ENCODE data around the gene EFS. TPM values are rescaled to one million over a fixed set of nuclear protein-coding genes. Genes with fewer than 3 reads are reported as not detected.
"Not testable (repeated sequence)": the region's sequence is repeated elsewhere in the genome, so short reads cannot be mapped to it uniquely, and the experiment has no call there.

EFS gene
- total and polyA plus RNA-seq, 12 donors: 1.1 to 6.0 (median 2.3) TPM

- peaks cover 0 to 10% (median 0%) of the 10 kb centered on the region in 7 donors for H3K27me3 ChIP-seq
- no peak for DNase-seq
- ATAC-seq: no peak
- H3K4me3 ChIP-seq: peak overlapping the region in 1 of 10 donors; percentile 10
- H3K27ac ChIP-seq: peak overlapping the region in 2 of 10 donors; percentile 19 to 48
- no peak for TF ChIP-seq CTCF (IDR thresholded peaks at IDR 0.05)
- intact Hi-C loops (cut with DNase I): loop anchor here in 1 of 10 donors (5.0 kb wide), 1 partner anchor 44 kb away; no protein-coding TSS in a partner anchor
- WGBS, 2 donors: 53 to 62% methylated on average over 7 of the region's 7 CpGs
- H3K36me3 ChIP-seq: peaks cover 0 to 78% (median 0%) of the 10 kb centered on the region in 9 donors
- H3K9me3 ChIP-seq: no peaks in the 10 kb centered on the region
- peaks cover 0 to 31% (median 0%) of the 10 kb centered on the region in 9 donors for H3K4me1 ChIP-seq
These were observed 38.1 kb upstream of the EFS start for GRCh38 chr14:23403139-23403438.

- Histone ChIP-seq H3K4me1 (peaks cover 0 to 28% (median 0%) of the 10 kb centered on the region in 9 donors), H3K27ac (peak overlapping the region in 4 of 10 donors; percentile 19 to 48 (median 29)), H3K27me3 (peaks cover 0 to 10% (median 0%) of the 10 kb centered on the region in 7 donors), H3K9me3 (no peaks in the 10 kb centered on the region), H3K36me3 (peaks cover 0 to 82% (median 0%) of the 10 kb centered on the region in 9 donors), H3K4me3 (peak overlapping the region in 1 of 10 donors; percentile 10)
- peak in 2 of 8 donors; percentile 1 to 15 for ATAC-seq
- DNase-seq: no peak
- intact Hi-C loops (cut with DNase I): loop anchor here in 1 of 10 donors (5.0 kb wide), 1 partner anchor 45 kb away; no protein-coding TSS in a partner anchor
- TF ChIP-seq CTCF (IDR thresholded peaks at IDR 0.05): no peak
- WGBS, 2 donors: 43 to 44% methylated on average over 25 of the region's 25 CpGs
These were observed 37.5 kb upstream of the EFS start for GRCh38 chr14:23402296-23403138.

GRCh38 chr14:23401291-23401690, 36.3 kb upstream of the EFS start:
- no peak for TF ChIP-seq CTCF (IDR thresholded peaks at IDR 0.05)
- H3K27me3 ChIP-seq: peaks cover 0 to 7% (median 0%) of the 10 kb centered on the region in 7 donors
- H3K9me3 ChIP-seq: no peaks in the 10 kb centered on the region
- WGBS, 2 donors: 51 to 57% methylated on average over 4 of the region's 4 CpGs
- peak in 2 of 8 donors; percentile 2 for ATAC-seq
- no peak for DNase-seq
- H3K36me3 ChIP-seq: peaks cover 0 to 94% (median 0%) of the 10 kb centered on the region in 9 donors
- intact Hi-C loops (cut with DNase I): loop anchor here in 1 of 10 donors (5.0 kb wide), 1 partner anchor 46 kb away; no protein-coding TSS in a partner anchor
- peak overlapping the region in 2 of 10 donors; percentile 10 to 14 for H3K27ac ChIP-seq
- peaks cover 0 to 15% (median 0%) of the 10 kb centered on the region in 9 donors for H3K4me1 ChIP-seq
- no peak overlapping the region for H3K4me3 ChIP-seq

- not testable (repeated sequence) for H3K4me3 ChIP-seq, H3K27ac ChIP-seq, H3K27me3 ChIP-seq, DNase-seq, H3K4me1 ChIP-seq, H3K9me3 ChIP-seq
- H3K36me3 ChIP-seq: peaks cover 0 to 94% (median 0%) of the 10 kb centered on the region in 9 donors
- intact Hi-C loops (cut with DNase I): loop anchor here in 1 of 10 donors (5.0 kb wide), 1 partner anchor 47 kb away; no protein-coding TSS in a partner anchor
- 60 to 72% methylated on average over 16 of the region's 16 CpGs for WGBS, 2 donors
- peak in 3 of 8 donors; percentile 0 to 8 (median 1) for ATAC-seq
These were observed 35.7 kb upstream of the EFS start for GRCh38 chr14:23400496-23401149.
